ENCODE data around the gene C3orf20.

C3orf20 gene

DNA sequence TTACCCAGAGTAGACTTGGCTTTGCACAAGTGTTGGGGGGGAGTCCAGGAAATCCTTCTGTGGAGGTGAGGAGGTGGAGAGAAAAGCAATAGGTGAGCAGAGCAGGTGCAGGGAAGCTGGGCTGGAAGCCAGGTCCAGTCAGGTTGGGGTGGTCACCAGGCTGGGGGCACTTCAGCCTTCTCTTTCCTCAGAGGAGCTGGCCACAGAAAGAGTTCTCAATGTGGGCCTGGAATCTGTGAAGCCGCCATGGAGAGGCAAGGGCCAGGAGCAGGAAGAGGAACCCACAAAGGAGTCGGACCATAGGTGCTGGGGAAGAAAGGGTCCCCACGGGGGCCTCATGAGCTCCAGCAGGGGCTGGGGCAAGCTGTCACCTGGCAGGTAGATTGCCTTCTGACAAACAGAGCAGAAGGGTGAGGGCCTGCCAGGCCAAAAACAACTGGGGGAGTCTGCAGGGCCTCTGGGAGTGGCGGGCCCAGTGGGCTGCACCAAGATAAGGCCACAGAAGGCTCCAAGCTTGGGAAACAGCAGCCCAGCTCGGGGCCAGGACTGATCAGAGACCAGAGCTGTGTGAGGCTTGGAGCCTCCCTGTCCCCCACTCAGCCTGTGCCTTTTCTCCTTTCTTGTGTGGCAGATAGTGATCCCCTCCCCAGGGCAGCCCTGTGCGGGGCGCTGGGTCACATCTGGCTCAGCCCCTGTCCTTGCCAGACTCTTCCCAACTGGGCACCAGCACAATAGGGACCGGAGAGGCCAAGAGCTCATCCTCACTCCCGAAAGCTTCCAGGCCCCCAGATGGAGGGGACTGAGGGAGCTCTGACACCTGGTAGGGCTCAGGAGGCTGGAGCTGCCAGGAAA is 90.9 kb downstream of the C3orf20 start:
- H3K4me1 Mint-ChIP-seq: no peaks in the 10 kb centered on the region
- no peak overlapping the region for H3K4me3 Mint-ChIP-seq
- H3K27me3 Mint-ChIP-seq: no peaks in the 10 kb centered on the region
- H3K36me3 Mint-ChIP-seq (ENCODE audit: low read depth): no peaks in the 10 kb centered on the region
- ATAC-seq: no peak
- H3K9me3 Mint-ChIP-seq: no peaks in the 10 kb centered on the region
- no peak for DNase-seq
- H3K27ac Mint-ChIP-seq: no peak overlapping the region

DNA sequence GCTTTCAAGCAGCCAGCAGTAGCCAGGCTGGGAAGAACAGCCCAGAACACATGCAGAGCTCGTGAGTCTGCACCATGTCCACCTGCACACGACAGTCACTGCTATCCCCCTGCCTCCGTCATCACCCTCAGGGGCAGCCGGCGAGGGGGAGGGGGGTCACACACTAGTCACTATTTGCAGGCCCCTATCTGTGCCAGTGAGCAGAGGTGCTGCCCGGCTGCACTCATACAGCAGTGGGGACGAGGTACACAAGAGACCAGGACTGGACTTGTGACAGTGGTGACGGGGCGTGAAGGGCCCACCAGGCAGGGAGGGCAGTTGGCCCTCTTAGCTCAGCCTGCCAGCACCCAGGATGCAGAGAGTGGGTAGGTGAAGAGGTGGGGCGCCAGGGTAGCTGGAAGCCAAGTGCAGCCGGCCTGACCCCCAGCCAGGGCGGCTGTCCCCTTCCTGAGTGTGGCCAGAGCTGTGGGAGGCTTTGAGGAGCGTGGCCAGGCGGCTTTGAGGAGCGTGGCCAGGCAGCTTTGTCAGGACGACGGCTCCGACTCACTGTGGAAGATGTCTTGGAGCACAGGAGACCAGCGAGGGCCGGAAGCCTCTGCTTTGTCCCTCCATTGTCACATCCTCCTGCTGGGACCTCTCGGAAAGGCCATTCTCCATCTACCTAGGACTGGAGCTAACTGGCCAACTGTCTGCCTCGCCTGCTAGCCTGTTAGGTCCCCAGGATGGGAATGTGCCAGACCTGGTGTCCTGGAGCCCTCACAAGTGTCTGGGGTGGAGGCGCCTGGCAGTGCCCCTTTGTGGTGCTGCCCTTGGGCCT is 91.7 kb downstream of the C3orf20 start:
- no peaks in the 10 kb centered on the region for H3K36me3 Mint-ChIP-seq (ENCODE audit: low read depth)
- H3K27ac Mint-ChIP-seq: no peak overlapping the region
- DNase-seq (no peak), ATAC-seq (no peak)
- H3K27me3 Mint-ChIP-seq: no peaks in the 10 kb centered on the region
- H3K4me1 Mint-ChIP-seq: no peaks in the 10 kb centered on the region
- H3K9me3 Mint-ChIP-seq: no peaks in the 10 kb centered on the region
- H3K4me3 Mint-ChIP-seq: no peak overlapping the region

- no peak overlapping the region for H3K4me3 Mint-ChIP-seq
- H3K9me3 Mint-ChIP-seq: no peaks in the 10 kb centered on the region
- ATAC-seq (no peak), DNase-seq (no peak)
- H3K27ac Mint-ChIP-seq: no peak overlapping the region
- no peaks in the 10 kb centered on the region for H3K36me3 Mint-ChIP-seq (ENCODE audit: low read depth)
- H3K4me1 Mint-ChIP-seq: no peaks in the 10 kb centered on the region
- H3K27me3 Mint-ChIP-seq: no peaks in the 10 kb centered on the region
Observed at GRCh38 chr3:14767245-14768051, 92.5 kb downstream of the C3orf20 start.

DNA sequence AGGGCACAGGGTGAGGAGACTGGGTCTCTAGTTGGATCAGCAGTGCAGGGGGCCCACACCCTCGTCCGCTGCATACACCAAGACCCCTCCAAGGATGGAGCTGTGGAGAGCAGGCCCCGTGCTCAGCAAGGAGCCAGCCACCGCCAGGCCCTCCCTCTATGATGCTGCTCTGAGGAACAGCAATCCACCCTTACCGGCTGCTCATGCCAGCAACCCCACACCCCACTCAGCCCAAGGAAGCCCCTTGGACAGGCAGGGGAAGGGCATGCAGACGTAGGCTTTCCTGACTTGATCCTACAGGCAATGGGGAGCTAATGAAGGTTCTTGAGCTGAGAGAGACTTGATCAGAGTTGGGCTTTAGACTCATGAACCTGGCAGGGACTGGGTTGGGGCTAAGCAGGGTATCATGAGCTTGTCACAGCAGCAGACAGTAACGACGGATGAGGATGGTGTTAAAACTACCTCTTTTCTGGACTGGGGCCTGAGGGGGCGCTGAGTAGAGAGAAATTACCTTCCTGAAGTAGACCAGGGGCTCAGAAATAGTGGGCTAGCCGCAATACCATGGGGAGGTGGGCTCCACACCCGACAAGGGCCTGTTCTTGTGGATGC is 93.3 kb downstream of the C3orf20 start:
- H3K4me3 Mint-ChIP-seq: no peak overlapping the region

GRCh38 chr3:14768881-14769280 is 93.9 kb downstream of the C3orf20 start:
- Mint-ChIP-seq H3K36me3 (ENCODE audit: low read depth) (no peaks in the 10 kb centered on the region), H3K4me1 (no peaks in the 10 kb centered on the region), H3K9me3 (no peaks in the 10 kb centered on the region), H3K4me3 (no peak overlapping the region), H3K27me3 (no peaks in the 10 kb centered on the region), H3K27ac (no peak overlapping the region)
- no peak for DNase-seq
- ATAC-seq: no peak

More for the DNA sequence above, 93.3 kb downstream of the C3orf20 start:
- no peaks in the 10 kb centered on the region for H3K9me3 Mint-ChIP-seq
- H3K36me3 Mint-ChIP-seq (ENCODE audit: low read depth): no peaks in the 10 kb centered on the region
- no peaks in the 10 kb centered on the region for H3K27me3 Mint-ChIP-seq
- no peak for DNase-seq
- H3K27ac Mint-ChIP-seq: no peak overlapping the region
- H3K4me1 Mint-ChIP-seq: no peaks in the 10 kb centered on the region
- no peak for ATAC-seq

GRCh38 chr3:14769544-14770325 is 94.8 kb downstream of the C3orf20 start:
- no peak overlapping the region for H3K27ac Mint-ChIP-seq
- no peaks in the 10 kb centered on the region for H3K27me3 Mint-ChIP-seq
- no peak for ATAC-seq

DNA sequence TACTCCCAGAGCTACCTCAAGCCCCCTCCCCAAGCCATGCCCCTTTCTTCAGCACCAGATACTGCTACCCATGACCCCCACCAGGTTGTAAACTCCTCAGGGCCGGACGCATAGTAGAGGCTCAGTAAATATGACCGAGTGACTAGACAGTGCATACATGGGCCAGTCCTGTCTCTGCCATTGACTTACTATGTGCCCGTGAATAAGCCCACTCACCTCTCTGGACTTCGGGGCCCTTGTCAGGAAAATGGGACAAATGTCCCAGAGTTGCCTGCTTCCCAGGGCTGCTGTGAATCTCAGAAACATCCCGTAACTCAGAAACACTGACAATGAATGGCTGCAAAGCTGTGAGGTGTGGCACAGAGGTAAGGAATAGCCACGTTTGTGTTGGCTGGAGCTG is 95.7 kb downstream of the C3orf20 start:
- Mint-ChIP-seq H3K9me3 (no peaks in the 10 kb centered on the region), H3K27ac (no peak overlapping the region), H3K4me1 (no peaks in the 10 kb centered on the region), H3K27me3 (no peaks in the 10 kb centered on the region), H3K36me3 (ENCODE audit: low read depth) (no peaks in the 10 kb centered on the region), H3K4me3 (no peak overlapping the region)
- DNase-seq (no peak), ATAC-seq (no peak)

More at GRCh38 chr3:14769544-14770325, 94.8 kb downstream of the C3orf20 start:
- Mint-ChIP-seq H3K36me3 (ENCODE audit: low read depth) (no peaks in the 10 kb centered on the region), H3K4me3 (no peak overlapping the region), H3K9me3 (no peaks in the 10 kb centered on the region), H3K4me1 (no peaks in the 10 kb centered on the region)
- no peak for DNase-seq

GRCh38 chr3:14771593-14772497 is 96.9 kb downstream of the C3orf20 start:
- Mint-ChIP-seq H3K36me3 (ENCODE audit: low read depth) (no peaks in the 10 kb centered on the region), H3K27me3 (no peaks in the 10 kb centered on the region), H3K27ac (no peak overlapping the region), H3K4me1 (no peaks in the 10 kb centered on the region), H3K4me3 (no peak overlapping the region), H3K9me3 (no peaks in the 10 kb centered on the region)
- DNase-seq (no peak), ATAC-seq (no peak)

DNA sequence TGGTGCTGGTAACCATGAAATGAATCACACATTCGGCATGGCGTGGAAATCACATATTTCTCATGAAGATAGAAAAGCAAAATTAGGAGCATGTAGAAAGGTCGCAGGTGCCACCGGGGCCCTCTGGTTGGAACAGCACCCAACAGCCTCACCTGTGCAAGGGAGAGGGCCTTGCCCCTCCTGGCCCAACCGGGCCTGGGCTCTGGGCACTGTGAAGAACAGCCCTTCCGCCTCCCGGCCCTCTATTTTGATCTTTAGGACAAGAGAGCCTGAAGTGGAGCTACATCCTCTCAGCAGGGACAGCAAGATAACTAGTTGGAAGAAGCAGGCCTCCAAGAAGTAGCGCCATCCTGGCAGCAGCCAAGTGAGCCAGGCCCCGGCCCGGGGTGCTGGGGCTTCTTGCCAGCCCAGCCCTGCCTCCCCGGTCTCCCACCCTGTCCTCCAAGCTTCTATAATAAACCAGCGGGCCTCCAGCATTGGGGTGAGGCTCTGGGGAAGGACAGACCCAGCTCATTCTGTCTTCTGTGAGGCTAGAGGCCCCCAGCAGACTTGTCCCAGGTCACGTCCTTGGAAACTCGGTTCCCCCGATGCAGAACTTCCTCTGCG is 97.7 kb downstream of the C3orf20 start:
- no peak overlapping the region for H3K4me3 Mint-ChIP-seq
- no peaks in the 10 kb centered on the region for H3K4me1 Mint-ChIP-seq
- no peaks in the 10 kb centered on the region for H3K27me3 Mint-ChIP-seq
- no peaks in the 10 kb centered on the region for H3K36me3 Mint-ChIP-seq (ENCODE audit: low read depth)
- ATAC-seq: no peak
- DNase-seq: no peak
- H3K27ac Mint-ChIP-seq: no peak overlapping the region
- H3K9me3 Mint-ChIP-seq: no peaks in the 10 kb centered on the region

DNA sequence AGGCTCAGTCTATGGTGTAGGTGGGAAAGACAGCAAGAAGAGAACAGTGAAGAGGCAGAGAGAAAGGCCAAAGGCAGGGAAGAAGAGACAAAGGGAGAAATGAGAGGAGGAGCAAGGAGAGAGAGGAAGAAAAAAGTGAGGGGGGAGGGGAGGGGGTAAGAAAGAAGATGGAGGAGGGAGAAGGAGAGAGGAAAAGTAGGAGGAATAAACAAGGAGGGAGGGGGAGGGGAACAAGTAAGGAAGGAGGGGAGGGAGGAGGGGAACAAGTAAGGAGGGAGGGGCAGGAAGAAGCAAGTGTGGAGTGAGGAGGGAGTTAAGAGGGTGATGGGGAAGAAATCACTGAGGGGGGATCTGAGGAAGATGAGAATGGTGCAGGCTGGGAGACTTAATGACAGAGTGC is 98.3 kb downstream of the C3orf20 start:
- Mint-ChIP-seq H3K4me1 (no peaks in the 10 kb centered on the region), H3K27ac (no peak overlapping the region), H3K4me3 (no peak overlapping the region), H3K27me3 (peaks cover 3% of the 10 kb centered on the region), H3K9me3 (no peaks in the 10 kb centered on the region), H3K36me3 (ENCODE audit: low read depth) (no peaks in the 10 kb centered on the region)
- DNase-seq: no peak
- ATAC-seq: no peak

DNA sequence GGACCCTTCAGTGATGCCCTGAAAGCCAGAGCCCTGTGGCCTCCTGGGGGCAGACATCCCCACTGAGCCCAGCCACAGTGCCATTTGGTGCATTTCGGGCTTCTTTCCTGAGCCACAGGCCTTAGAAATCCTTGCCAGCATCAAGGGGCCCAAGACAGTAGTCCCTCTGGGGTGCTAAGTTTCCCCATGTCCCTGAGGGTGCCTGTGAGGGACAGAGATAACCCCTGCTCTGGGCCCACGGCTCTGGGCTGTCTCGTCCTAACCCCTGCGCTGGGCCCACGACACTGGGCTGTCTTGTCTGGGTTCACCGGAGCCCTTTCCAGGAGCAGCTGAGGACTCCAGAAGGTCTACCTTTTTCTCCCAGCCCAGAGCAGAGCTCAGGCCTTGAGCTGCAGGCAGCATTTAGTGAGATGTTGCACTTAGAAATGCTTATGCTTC is 98.8 kb downstream of the C3orf20 start:
- Mint-ChIP-seq H3K9me3 (peaks cover 3% of the 10 kb centered on the region), H3K4me1 (no peaks in the 10 kb centered on the region), H3K27me3 (peaks cover 3% of the 10 kb centered on the region), H3K4me3 (no peak overlapping the region), H3K27ac (no peak overlapping the region), H3K36me3 (ENCODE audit: low read depth) (no peaks in the 10 kb centered on the region)
- ATAC-seq: no peak
- DNase-seq: no peak

- Mint-ChIP-seq H3K27me3 (peaks cover 3% of the 10 kb centered on the region), H3K27ac (no peak overlapping the region), H3K4me3 (no peak overlapping the region), H3K36me3 (ENCODE audit: low read depth) (no peaks in the 10 kb centered on the region), H3K9me3 (peaks cover 7% of the 10 kb centered on the region), H3K4me1 (no peaks in the 10 kb centered on the region)
- DNase-seq: no peak
- ATAC-seq: no peak
Observed at GRCh38 chr3:14774431-14774830, 99.5 kb downstream of the C3orf20 start.
